ENCODE measurements around the gene EFCC1.

Gene EFCC1, protein sequence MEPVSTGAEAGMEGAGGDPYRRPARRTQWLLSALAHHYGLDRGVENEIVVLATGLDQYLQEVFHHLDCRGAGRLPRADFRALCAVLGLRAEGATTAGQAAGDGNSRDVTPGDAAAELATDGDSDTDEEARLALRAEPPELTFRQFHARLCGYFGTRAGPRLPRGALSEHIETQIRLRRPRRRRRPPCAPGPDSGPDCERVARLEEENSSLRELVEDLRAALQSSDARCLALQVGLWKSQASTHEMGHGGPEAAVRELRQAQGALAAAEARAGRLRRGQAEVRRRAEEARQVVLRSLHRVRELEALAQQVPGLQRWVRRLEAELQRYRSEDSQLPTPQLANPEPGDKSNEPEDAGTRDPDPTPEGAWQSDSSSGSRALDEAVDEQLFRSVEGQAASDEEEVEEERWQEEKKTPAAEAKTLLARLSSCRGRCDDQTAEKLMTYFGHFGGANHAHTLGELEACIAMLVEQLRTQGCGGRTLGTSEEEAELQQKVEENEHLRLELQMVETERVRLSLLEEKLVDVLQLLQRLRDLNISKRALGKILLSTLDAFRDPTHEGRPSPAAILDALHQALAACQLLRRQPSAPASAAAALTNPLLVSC

DNA sequence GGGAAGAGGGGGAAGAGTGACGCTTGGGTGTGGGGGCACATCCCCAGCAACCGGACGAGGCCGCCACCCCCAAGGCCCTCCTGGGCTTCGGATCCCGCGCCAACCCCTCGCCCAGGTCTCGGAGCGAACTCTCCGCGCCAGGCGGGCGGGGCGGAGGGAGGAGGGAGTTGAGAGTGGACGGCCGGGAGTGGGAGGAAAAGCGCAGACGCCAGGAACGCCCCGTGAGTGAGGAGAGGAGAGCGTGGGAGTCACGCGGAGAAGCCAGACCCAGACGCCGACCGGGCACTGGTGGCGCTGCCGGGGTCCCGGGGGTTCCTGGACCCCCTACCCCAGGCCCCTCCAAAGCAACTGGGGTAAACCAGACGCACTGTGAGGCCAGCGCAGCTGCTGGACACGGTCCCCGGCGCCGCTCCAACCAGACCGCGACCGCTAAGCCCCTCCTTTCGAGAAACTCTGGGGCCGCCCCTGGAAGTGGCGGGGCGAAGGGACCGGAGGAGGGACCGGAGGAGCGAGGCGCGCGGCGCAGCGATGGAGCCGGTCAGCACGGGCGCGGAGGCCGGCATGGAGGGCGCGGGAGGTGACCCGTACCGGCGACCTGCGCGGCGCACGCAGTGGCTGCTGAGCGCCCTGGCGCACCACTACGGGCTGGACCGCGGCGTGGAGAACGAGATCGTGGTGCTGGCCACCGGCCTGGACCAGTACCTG lies at the start of gene EFCC1:
Gene EFCC1, plus strand, starts transcription at position 204 of the 705 bp plus-strand sequence. Its CDS starts 325 bp downstream, at position 529.
- H3K36me3 ChIP-seq (ENCODE audit: control insufficient read depth, insufficient read depth, low read length): no peaks in the 10 kb centered on the region
- peak within 1 kb of the TSS; percentile 55 for H3K4me3 ChIP-seq (ENCODE audit: low read length)
- peak within 1 kb of the TSS; percentile 64 for H3K27ac ChIP-seq (ENCODE audit: low read depth, low read length)
- peaks cover 18% of the 10 kb centered on the region for H3K27me3 ChIP-seq (ENCODE audit: control insufficient read depth, insufficient read depth, low read length)
- H3K9ac ChIP-seq (ENCODE audit: low read length): no peak within 1 kb of the TSS
- H3K4me1 ChIP-seq (ENCODE audit: control insufficient read depth, insufficient read depth, low read length): peaks cover 4% of the 10 kb centered on the region

DNA sequence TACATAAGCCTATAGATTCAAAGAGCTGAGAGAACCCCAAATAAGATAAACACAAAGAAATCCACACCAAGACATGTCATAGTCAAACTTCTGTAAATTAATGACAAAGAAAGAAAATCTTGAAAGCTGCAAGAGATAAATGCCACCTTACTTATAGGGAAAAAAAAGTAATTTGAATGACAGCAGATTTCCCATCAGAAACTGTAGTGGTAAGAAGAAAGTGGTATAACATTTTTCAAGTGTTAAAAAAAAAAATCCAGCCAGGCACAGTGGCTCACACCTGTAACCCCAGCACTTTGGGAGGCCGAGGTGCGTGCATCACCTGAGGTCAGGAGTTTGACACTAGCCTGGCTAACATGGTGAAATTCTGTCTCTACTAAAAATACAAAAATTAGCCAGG lies 44.7 kb upstream of the EFCC1 start:
- Histone ChIP-seq H3K36me3 (ENCODE audit: control insufficient read depth, insufficient read depth, low read length) (no peaks in the 10 kb centered on the region), H3K4me1 (ENCODE audit: control insufficient read depth, insufficient read depth, low read length) (no peaks in the 10 kb centered on the region), H3K27me3 (ENCODE audit: control insufficient read depth, insufficient read depth, low read length) (no peaks in the 10 kb centered on the region), H3K9ac (ENCODE audit: low read length) (no peak overlapping the region), H3K4me3 (ENCODE audit: low read length) (no peak overlapping the region), H3K27ac (ENCODE audit: low read depth, low read length) (no peak overlapping the region)

DNA sequence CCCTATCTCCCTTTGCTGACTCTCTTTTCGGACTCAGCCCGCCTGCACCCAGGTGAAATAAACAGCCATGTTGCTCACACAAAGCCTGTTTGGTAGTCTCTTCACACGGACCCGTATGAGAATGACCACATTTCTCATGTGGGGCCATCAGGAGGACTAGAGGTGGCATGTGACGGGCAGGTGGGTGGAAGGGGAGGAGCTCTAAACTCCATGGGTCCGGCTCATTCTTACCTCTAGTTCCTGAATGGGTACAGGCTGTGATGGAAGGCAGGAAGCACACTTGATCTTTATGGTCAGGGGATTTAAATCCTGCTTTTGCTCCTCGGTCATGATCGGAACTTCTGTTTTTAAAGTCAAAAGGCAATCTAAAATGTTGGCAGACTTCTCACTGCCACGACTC lies 35.8 kb upstream of the EFCC1 start:
- Histone ChIP-seq H3K4me3 (ENCODE audit: low read length) (no peak overlapping the region), H3K27me3 (ENCODE audit: control insufficient read depth, insufficient read depth, low read length) (no peaks in the 10 kb centered on the region), H3K27ac (ENCODE audit: low read depth, low read length) (no peak overlapping the region), H3K36me3 (ENCODE audit: control insufficient read depth, insufficient read depth, low read length) (no peaks in the 10 kb centered on the region), H3K4me1 (ENCODE audit: control insufficient read depth, insufficient read depth, low read length) (no peaks in the 10 kb centered on the region), H3K9ac (ENCODE audit: low read length) (no peak overlapping the region)

DNA sequence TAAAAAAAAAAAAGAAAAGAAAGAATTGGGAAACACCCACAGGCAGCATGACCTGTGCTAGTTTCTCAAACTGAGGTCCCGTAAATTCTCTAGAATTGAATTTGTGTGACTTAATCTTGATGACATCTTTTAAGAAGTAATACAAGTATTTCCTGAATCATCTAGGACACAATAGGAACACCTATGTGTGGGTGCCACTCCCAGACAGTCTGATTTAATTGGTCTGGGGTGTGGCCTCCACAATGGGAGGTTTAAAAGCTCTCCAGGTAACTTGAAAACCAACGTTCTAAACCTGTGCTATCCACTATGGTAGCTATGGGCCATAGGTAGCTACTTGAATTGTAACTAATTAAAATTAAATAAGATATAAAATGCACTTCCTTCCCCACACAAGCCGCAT lies 35.3 kb upstream of the EFCC1 start:
- no peak overlapping the region for H3K27ac ChIP-seq (ENCODE audit: low read depth, low read length)
- no peaks in the 10 kb centered on the region for H3K4me1 ChIP-seq (ENCODE audit: control insufficient read depth, insufficient read depth, low read length)
- H3K36me3 ChIP-seq (ENCODE audit: control insufficient read depth, insufficient read depth, low read length): no peaks in the 10 kb centered on the region
- H3K4me3 ChIP-seq (ENCODE audit: low read length): no peak overlapping the region
- no peak overlapping the region for H3K9ac ChIP-seq (ENCODE audit: low read length)
- no peaks in the 10 kb centered on the region for H3K27me3 ChIP-seq (ENCODE audit: control insufficient read depth, insufficient read depth, low read length)

DNA sequence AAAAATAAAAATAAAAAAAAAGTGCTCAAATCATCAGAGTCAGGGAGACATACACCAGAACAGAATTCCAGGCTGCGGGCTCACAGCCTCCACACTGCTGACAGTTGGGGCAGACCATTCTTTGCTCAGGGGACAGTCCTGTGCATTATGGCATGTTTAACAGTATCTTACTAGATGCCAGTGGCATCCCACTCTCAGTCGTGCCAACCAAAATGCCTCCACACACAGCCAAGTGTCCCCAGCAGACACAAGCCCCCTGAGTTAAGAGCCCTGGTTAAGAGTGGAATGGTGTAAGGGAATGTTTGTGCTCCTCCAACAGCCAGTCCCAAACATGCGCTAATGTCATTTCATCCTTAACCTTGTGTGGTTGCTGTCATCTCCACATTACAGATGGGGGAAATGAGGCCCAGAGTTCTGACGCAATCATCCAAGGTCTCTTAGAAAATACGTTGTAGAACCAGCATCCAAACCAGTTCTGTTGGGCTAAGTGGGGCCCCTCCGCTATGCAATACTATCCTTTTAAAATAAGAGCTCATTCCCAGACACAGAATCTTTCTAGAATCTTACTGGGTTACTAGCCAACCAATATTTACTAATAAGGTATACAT lies 33.3 kb upstream of the EFCC1 start:
- no peaks in the 10 kb centered on the region for H3K27me3 ChIP-seq (ENCODE audit: control insufficient read depth, insufficient read depth, low read length)
- H3K4me3 ChIP-seq (ENCODE audit: low read length): no peak overlapping the region
- H3K36me3 ChIP-seq (ENCODE audit: control insufficient read depth, insufficient read depth, low read length): no peaks in the 10 kb centered on the region
- no peaks in the 10 kb centered on the region for H3K4me1 ChIP-seq (ENCODE audit: control insufficient read depth, insufficient read depth, low read length)
- H3K27ac ChIP-seq (ENCODE audit: low read depth, low read length): no peak overlapping the region
- H3K9ac ChIP-seq (ENCODE audit: low read length): no peak overlapping the region

DNA sequence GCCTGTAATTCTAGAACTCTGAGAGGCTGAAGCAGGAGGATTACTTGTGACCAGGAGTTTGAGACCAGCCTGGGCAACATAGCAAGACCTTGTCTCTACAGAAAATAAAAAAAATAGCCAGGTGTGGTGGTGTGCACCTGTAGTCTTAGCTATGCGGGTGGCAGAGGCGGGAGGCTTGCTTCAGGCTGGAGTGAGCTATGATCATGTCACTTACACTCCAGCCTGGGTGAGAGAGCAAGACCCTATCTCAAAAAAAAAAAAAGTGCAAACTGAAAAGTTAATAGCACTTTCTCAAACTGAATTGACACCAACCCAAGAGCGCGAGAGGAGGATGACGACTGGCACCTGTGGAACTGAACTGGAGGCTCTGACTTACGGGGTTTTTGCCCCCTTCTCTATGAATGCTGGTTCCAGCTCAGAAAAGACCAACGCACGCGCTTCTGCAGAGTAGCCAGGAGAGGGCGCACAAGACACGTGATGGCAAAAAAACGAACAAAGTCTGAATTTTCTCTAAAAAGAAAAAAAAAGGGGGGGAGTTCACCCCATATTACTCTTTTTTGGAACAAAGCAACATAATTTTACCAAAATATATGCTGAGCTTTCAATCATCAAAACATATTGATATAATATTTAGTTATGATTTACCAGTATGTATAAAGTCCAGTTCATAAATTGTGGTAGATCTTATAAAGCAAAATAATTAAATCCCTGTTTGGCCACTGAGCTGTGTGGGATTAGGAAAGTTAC lies 30.9 kb upstream of the EFCC1 start:
- no peaks in the 10 kb centered on the region for H3K4me1 ChIP-seq (ENCODE audit: control insufficient read depth, insufficient read depth, low read length)
- no peak overlapping the region for H3K9ac ChIP-seq (ENCODE audit: low read length)
- no peak overlapping the region for H3K27ac ChIP-seq (ENCODE audit: low read depth, low read length)
- H3K27me3 ChIP-seq (ENCODE audit: control insufficient read depth, insufficient read depth, low read length): no peaks in the 10 kb centered on the region
- no peak overlapping the region for H3K4me3 ChIP-seq (ENCODE audit: low read length)
- no peaks in the 10 kb centered on the region for H3K36me3 ChIP-seq (ENCODE audit: control insufficient read depth, insufficient read depth, low read length)

DNA sequence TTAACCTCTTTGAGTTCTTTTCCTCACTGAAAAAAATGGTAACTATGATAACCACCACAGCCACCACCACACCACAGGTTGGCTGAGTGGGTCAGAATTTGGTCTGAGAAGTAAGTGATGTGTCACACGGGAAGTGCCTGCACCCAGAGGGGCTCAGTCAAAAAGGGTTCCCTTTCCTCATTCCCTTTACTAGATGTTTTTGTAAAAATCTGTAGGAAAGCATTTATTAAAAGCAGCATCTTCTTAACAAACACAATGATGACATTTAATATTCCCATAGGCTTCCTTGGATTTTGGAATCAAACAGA lies 30.4 kb upstream of the EFCC1 start:
- no peak overlapping the region for H3K9ac ChIP-seq (ENCODE audit: low read length)
- no peaks in the 10 kb centered on the region for H3K4me1 ChIP-seq (ENCODE audit: control insufficient read depth, insufficient read depth, low read length)
- no peaks in the 10 kb centered on the region for H3K27me3 ChIP-seq (ENCODE audit: control insufficient read depth, insufficient read depth, low read length)
- H3K27ac ChIP-seq (ENCODE audit: low read depth, low read length): no peak overlapping the region
- H3K36me3 ChIP-seq (ENCODE audit: control insufficient read depth, insufficient read depth, low read length): no peaks in the 10 kb centered on the region
- no peak overlapping the region for H3K4me3 ChIP-seq (ENCODE audit: low read length)

DNA sequence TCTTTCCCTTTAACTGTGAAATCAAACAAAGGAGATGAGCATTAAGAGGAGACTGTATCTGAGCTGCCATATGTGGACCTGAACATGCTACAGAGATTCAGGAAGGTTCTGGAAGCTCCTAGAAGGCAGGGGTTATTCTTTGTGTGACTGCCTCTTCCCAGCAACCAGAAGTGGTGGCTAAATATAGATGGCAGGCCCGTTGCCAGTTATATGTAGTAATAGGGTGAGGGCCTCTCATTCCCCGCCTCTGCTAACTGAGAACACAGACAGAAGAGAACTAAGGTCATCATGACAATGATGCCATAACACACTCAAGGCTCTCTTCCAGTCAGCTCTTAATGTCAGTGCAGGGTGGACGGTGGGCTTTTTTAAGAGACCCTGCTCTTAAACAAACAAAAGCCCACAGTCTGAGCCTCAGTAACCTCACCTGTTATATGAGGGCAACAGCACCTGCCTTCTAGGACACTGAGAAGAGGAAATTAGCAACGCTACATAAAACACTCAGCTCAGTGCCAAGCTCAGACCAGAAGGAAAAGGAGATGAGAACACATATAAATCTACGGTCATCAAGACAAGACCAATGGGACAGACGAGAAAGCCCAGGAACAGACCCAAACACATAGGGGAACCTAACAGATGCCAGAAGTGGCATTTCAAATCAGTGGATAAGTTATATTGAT lies 29.5 kb upstream of the EFCC1 start:
- Histone ChIP-seq H3K4me3 (ENCODE audit: low read length) (no peak overlapping the region), H3K36me3 (ENCODE audit: control insufficient read depth, insufficient read depth, low read length) (no peaks in the 10 kb centered on the region), H3K27me3 (ENCODE audit: control insufficient read depth, insufficient read depth, low read length) (no peaks in the 10 kb centered on the region), H3K9ac (ENCODE audit: low read length) (no peak overlapping the region), H3K4me1 (ENCODE audit: control insufficient read depth, insufficient read depth, low read length) (no peaks in the 10 kb centered on the region), H3K27ac (ENCODE audit: low read depth, low read length) (no peak overlapping the region)

DNA sequence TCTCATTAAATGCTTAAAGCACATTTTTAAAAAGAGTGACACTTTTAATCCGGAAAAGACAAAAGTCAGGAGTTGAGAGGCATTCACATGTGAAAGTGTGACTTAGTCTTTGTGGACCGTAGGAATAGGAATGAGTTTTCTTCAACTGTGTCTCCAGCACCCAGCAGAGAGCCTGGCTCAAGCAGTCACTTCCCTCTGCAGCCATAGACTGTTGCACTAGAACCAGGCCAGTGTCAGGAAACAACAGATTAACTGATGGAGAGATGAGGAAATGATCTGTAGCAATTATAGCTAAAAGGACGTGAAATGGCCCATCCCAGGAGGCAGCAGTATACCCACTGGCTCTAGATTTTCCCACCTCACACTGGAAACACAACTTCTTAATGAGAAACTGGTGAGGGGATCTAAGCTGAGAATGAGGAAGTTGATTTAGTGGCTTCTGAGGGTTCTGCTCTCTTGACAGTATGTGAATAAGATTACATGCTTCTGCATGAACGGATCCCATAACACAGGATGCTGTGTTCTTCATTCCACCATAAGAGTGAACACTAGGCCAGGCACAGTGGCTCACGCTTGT lies 27.0 kb upstream of the EFCC1 start:
- no peaks in the 10 kb centered on the region for H3K27me3 ChIP-seq (ENCODE audit: control insufficient read depth, insufficient read depth, low read length)
- H3K9ac ChIP-seq (ENCODE audit: low read length): no peak overlapping the region
- H3K4me3 ChIP-seq (ENCODE audit: low read length): no peak overlapping the region
- no peaks in the 10 kb centered on the region for H3K36me3 ChIP-seq (ENCODE audit: control insufficient read depth, insufficient read depth, low read length)
- no peak overlapping the region for H3K27ac ChIP-seq (ENCODE audit: low read depth, low read length)
- no peaks in the 10 kb centered on the region for H3K4me1 ChIP-seq (ENCODE audit: control insufficient read depth, insufficient read depth, low read length)

DNA sequence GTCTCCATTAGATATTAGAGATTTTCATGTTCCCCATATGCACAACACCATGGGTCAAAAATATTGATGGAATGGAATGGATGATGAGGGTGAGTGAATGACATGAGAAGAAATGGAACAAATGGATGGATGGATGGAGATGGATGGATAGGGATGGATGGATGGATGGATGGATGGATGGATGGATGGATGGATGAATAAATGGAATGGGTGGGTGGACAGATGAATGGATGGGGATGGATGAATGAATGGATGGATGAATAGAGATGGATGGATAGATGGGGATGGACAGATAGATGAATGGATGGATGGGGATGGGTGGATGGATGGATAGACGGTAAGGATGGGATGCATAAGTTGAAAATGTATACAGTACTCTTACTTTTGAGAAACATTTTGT lies 25.8 kb upstream of the EFCC1 start:
- Histone ChIP-seq H3K4me1 (ENCODE audit: control insufficient read depth, insufficient read depth, low read length) (no peaks in the 10 kb centered on the region), H3K27me3 (ENCODE audit: control insufficient read depth, insufficient read depth, low read length) (no peaks in the 10 kb centered on the region), H3K27ac (ENCODE audit: low read depth, low read length) (no peak overlapping the region), H3K9ac (ENCODE audit: low read length) (no peak overlapping the region), H3K36me3 (ENCODE audit: control insufficient read depth, insufficient read depth, low read length) (no peaks in the 10 kb centered on the region), H3K4me3 (ENCODE audit: low read length) (no peak overlapping the region)

DNA sequence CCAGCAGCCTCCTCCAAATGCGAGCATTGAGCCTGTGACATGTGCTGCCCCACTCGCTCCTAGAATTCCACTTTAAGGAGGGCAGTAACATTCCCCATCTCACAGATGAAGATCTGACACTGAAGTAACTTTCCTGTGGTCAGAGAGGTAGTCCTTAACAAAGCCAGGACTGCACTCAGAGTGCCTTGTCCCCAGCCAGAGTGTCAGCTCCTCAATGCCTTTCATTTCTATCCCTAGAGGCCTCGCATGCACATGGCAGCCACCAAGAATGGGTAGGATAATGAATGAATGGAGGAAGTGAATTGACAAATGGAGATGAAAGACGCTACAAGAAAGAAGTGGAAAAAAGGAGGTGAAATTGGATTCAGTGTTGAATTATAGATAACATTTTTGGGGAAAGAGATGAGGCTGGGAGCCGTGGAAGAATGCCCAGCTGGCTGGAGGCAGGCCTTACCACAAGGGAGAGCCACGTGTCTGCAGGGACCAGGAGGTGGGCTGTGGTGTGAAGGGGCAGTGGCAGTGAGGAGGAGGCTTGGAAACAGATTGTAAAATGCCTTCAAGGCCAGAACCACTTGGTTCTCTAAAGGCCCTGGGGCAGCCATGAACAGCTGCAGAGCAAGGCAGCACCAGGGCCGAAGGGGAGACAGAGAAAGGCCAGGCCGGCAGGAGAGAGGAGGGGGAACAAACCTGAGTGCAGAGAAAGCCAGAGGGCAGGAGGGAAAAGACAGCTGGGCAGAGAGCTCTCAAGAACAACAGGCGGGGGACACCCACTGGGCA lies 17.6 kb upstream of the EFCC1 start:
- Histone ChIP-seq H3K36me3 (ENCODE audit: control insufficient read depth, insufficient read depth, low read length) (no peaks in the 10 kb centered on the region), H3K4me3 (ENCODE audit: low read length) (no peak overlapping the region), H3K9ac (ENCODE audit: low read length) (no peak overlapping the region), H3K27ac (ENCODE audit: low read depth, low read length) (no peak overlapping the region), H3K27me3 (ENCODE audit: control insufficient read depth, insufficient read depth, low read length) (no peaks in the 10 kb centered on the region), H3K4me1 (ENCODE audit: control insufficient read depth, insufficient read depth, low read length) (no peaks in the 10 kb centered on the region)
